GM12878 (cell line): ENCODE results near the gene PRKAG2. TPM values are rescaled to one million over a fixed set of nuclear protein-coding genes. Genes with fewer than 3 reads are reported as not detected.

Experiments
- ATAC-seq: fragments of 200-7000 bp; cut with Tn5 transposase; 3 replicates; pipeline ENCODE4 v1.9.1; 2020; ENCODE audit warnings: mild to moderate bottlenecking, moderate library complexity
- BruUV-seq: library from RNA; stranded (reverse); fragments of 400-500 nt; replicated peaks from 2 replicates; lab custom pipeline; 2021; lab: Mats Ljungman, UMichigan
- CTCF ChIA-PET: fragments of 300-600 bp; sonication (Branson Sonifier 250); formaldehyde crosslinking; extraction: SDS; loops from one replicate; lab custom pipeline; 2021; ENCODE audit warnings: inconsistent platforms; lab: Yijun Ruan, JAX
- POLR2A ChIA-PET: fragments of 350-600 bp; formaldehyde crosslinking; extraction: SDS; loops from one replicate; lab custom pipeline; 2021; ENCODE audit warnings: inconsistent platforms; lab: Charles Lee
- RAD21 ChIA-PET: fragments of 300-600 bp; sonication (Branson Sonifier 250); formaldehyde crosslinking; loops from one replicate; lab custom pipeline; 2023; ENCODE audit warnings: antibody characterized with exemption; ENCODE audit not compliant: unreplicated experiment; lab: Charles Lee
- SMC1A ChIA-PET: fragments of 300-600 bp; sonication (Branson Sonifier 250); formaldehyde crosslinking; loops from one replicate; lab custom pipeline; 2023; ENCODE audit not compliant: unreplicated experiment, uncharacterized antibody; lab: Charles Lee
- DNase-seq: peaks from one replicate; pipeline ENCODE4 v3.0.0-alpha.2; 2011; ENCODE audit warnings: low read depth, low spot score
- FAIRE-seq: peaks from 3 replicates; lab custom pipeline; 2011; peaks lifted over from hg19 to GRCh38; lab: Jason Lieb, UNC
- H2AFZ ChIP-seq: 2 replicates; pipeline ENCODE4 v1.6.0; 2011; ENCODE audit warnings: low read depth, low read length, control low read depth; ENCODE audit not compliant: control insufficient read depth
- H3K27ac ChIP-seq: 2 replicates; pipeline ENCODE4 v1.5.1; 2011; ENCODE audit warnings: control low read depth; ENCODE audit not compliant: control insufficient read depth, insufficient read depth
- H3K27me3 ChIP-seq, 2 experiments: replicated peaks in 1 of 2; 2 replicates each; pipeline versions ENCODE4 v1.6.0 to v1.6.1; 2011; ENCODE audit warnings: low read length in 1 of 2; ENCODE audit not compliant: control insufficient read depth in 2 of 2, insufficient read depth in 2 of 2
- H3K36me3 ChIP-seq, 2 experiments: 2 replicates each; pipeline ENCODE4 v1.5.1; 2011; ENCODE audit warnings: low read length in 1 of 2; ENCODE audit not compliant: control insufficient read depth in 2 of 2, insufficient read depth in 2 of 2
- H3K4me1 ChIP-seq: 2 replicates; pipeline ENCODE4 v1.6.1; 2011; ENCODE audit warnings: mild to moderate bottlenecking, low read length, moderate library complexity, mixed read lengths; ENCODE audit not compliant: control insufficient read depth, insufficient read depth
- H3K4me2 ChIP-seq: 2 replicates; pipeline ENCODE4 v1.6.0; 2011; ENCODE audit warnings: control low read depth; ENCODE audit not compliant: control insufficient read depth, insufficient read depth
- H3K4me3 ChIP-seq: fragments of 200-600 bp; sonication (generic); 2 replicates; pipeline ENCODE4 v1.5.1; 2016
- H3K79me2 ChIP-seq: 2 replicates; pipeline ENCODE4 v1.6.0; 2011; ENCODE audit warnings: low read length; ENCODE audit not compliant: control insufficient read depth, insufficient read depth
- H3K9ac ChIP-seq: 2 replicates; pipeline ENCODE4 v1.8.0; 2011; ENCODE audit warnings: low read length, control low read depth, mixed read lengths; ENCODE audit not compliant: control insufficient read depth, insufficient read depth
- H3K9me3 ChIP-seq: replicated peaks from 3 replicates; pipeline ENCODE4 v1.5.1; 2011; ENCODE audit warnings: mild to moderate bottlenecking, low read length; ENCODE audit not compliant: control insufficient read depth, insufficient read depth
- H4K20me1 ChIP-seq: 2 replicates; pipeline ENCODE4 v1.6.0; 2011; ENCODE audit not compliant: control insufficient read depth, insufficient read depth
- BHLHE40 ChIP-seq, 2 experiments: fragments of 450-650 bp in 1 of 2; IDR thresholded peaks; 2 replicates each; pipeline ENCODE4 v1.6.1; 2011 to 2017; ENCODE audit warnings: low read depth in 2 of 2, borderline replicate concordance in 1 of 2, improper control_type of control experiment in 1 of 2, low read length in 1 of 2, mild to moderate bottlenecking in 1 of 2
- CREB1 ChIP-seq: IDR thresholded peaks from 2 replicates; pipeline ENCODE4 v1.6.1; 2012; ENCODE audit warnings: low read depth, mild to moderate bottlenecking, inconsistent platforms
- DPF2 ChIP-seq: fragments of 450-650 bp; IDR thresholded peaks from 2 replicates; pipeline ENCODE4 v1.6.1; 2017; ENCODE audit warnings: mild to moderate bottlenecking
- EGR1 ChIP-seq, 2 experiments: IDR thresholded peaks; 1 replicate in 1 of 2; 2 replicates in 1 of 2; pipeline ENCODE4 v1.6.1; 2011 to 2012; ENCODE audit warnings: low read depth in 2 of 2, low read length in 2 of 2, borderline replicate concordance in 1 of 2, mild to moderate bottlenecking in 1 of 2, moderate library complexity in 1 of 2
- GATAD2B ChIP-seq: fragments of 450-650 bp; conservative IDR thresholded peaks from 2 replicates; pipeline ENCODE4 v1.6.1; 2017; ENCODE audit warnings: low read depth, mild to moderate bottlenecking, moderate library complexity
- KLF5 ChIP-seq: fragments of 450-650 bp; IDR thresholded peaks from 2 replicates; pipeline ENCODE4 v1.6.1; 2014; ENCODE audit warnings: mild to moderate bottlenecking; ENCODE audit not compliant: partially characterized antibody
- MEF2B ChIP-seq: fragments of 450-650 bp; IDR thresholded peaks from 2 replicates; pipeline ENCODE4 v1.6.1; 2018; ENCODE audit warnings: mild to moderate bottlenecking, moderate library complexity; ENCODE audit not compliant: partially characterized antibody, poor library complexity, severe bottlenecking
- MXI1 ChIP-seq: fragments of 150-350 bp; IDR thresholded peaks from 2 replicates; pipeline ENCODE4 v1.6.1; 2011; ENCODE audit warnings: low read depth, mild to moderate bottlenecking, inconsistent platforms, low read length, improper control_type of control experiment
- PAX5 ChIP-seq: IDR thresholded peaks from 2 replicates; pipeline ENCODE4 v1.6.1; 2011; ENCODE audit warnings: low read depth, low read length, borderline replicate concordance
- RAD21 ChIP-seq: IDR thresholded peaks from 2 replicates; pipeline ENCODE4 v1.6.1; 2011; ENCODE audit warnings: mild to moderate bottlenecking, low read depth, low read length, moderate library complexity; ENCODE audit not compliant: insufficient read depth
- RFX5 ChIP-seq: IDR thresholded peaks from 2 replicates; pipeline ENCODE4 v1.6.1; 2011; ENCODE audit warnings: low read depth, low read length, improper control_type of control experiment
- SIX5 ChIP-seq: IDR thresholded peaks from 2 replicates; pipeline ENCODE4 v1.6.1; 2011; ENCODE audit warnings: mild to moderate bottlenecking, low read depth, low read length, moderate library complexity; ENCODE audit not compliant: severe bottlenecking
- SMARCA5 ChIP-seq: fragments of 450-650 bp; IDR thresholded peaks from 2 replicates; pipeline ENCODE4 v1.6.1; 2017; ENCODE audit warnings: mild to moderate bottlenecking
- SREBF2 ChIP-seq: IDR thresholded peaks from 2 replicates; pipeline ENCODE4 v1.6.1; 2012; ENCODE audit warnings: mild to moderate bottlenecking, low read length
- STAT1 ChIP-seq: fragments of 450-650 bp; conservative IDR thresholded peaks from 2 replicates; pipeline ENCODE4 v1.6.1; 2014; ENCODE audit warnings: antibody characterized with exemption, mild to moderate bottlenecking
- STAT3 ChIP-seq: IDR thresholded peaks from 2 replicates; pipeline ENCODE4 v1.6.1; 2011; ENCODE audit warnings: low read depth, low read length, improper control_type of control experiment
- WGBS: methylation state at CpG from one replicate; pipeline ENCODE4 v1.1.6; 2016; ENCODE audit warnings: low lambda C conversion rate; ENCODE audit not compliant: insufficient replicate concordance, insufficient coverage; ENCODE audit errors: missing lambda C conversion rate; 5-methylcytosine and 5-hydroxymethylcytosine counted together
- in situ Hi-C: fragments of 300-500 bp; cut with MboI; formaldehyde crosslinking; loops from 9 replicates; pipeline ENCODE4 v1.14.3; 2018; ENCODE audit warnings: mixed read lengths
- intact Hi-C: fragments of 100-400 bp; cut with micrococcal nuclease; formaldehyde crosslinking; loops from one replicate; pipeline ENCODE4 v1.14.2; 2022; ENCODE audit not compliant: unreplicated experiment
- polyA plus RNA-seq, 11 experiments: library from polyadenylated mRNA; depleted of rRNA in 4 of 11; unstranded in 6 of 11; stranded (reverse) in 5 of 11; fragments of >200 nt; fragmentation: Nextera tagmentation in 4 of 11; fragmentation: Illumina TruSeq in 1 of 11; extraction: Ambion mirVana in 4 of 11; extraction: Trizol in 1 of 11; gene quantifications; 1 replicate in 1 of 11; 2 replicates in 10 of 11; pipeline versions ENCODE4 v1.2.1 to v1.2.3, GENCODE V29; 2011 to 2016; ENCODE audit warnings: inconsistent platforms in 2 of 11, missing spikeins in 2 of 11, low read depth in 1 of 11
- total RNA-seq, 4 experiments: library from RNA; depleted of rRNA in 3 of 4; stranded (reverse); fragments of >200 nt in 3 of 4; fragmentation: Illumina TruSeq in 1 of 4; extraction: Trizol in 1 of 4; gene quantifications; 2 replicates each; pipeline versions ENCODE4 v1.2.1 to v1.2.3, GENCODE V29; 2013 to 2021
- TF ChIP-seq, protein P1 (sequence below): IDR thresholded peaks from 2 replicates; pipeline ENCODE4 v1.6.1; 2011; ENCODE audit warnings: mild to moderate bottlenecking, low read depth, low read length, moderate library complexity; ENCODE audit not compliant: insufficient replicate concordance
- TF ChIP-seq, protein P2 (sequence below): fragments of 450-650 bp; IDR thresholded peaks from 2 replicates; pipeline ENCODE4 v1.6.1; 2016; ENCODE audit warnings: mild to moderate bottlenecking
- TF ChIP-seq, protein P3 (sequence below): fragments of 450-650 bp; conservative IDR thresholded peaks from 2 replicates; pipeline ENCODE4 v1.6.1; 2017; ENCODE audit warnings: mild to moderate bottlenecking, moderate library complexity

PRKAG2 gene
- total and polyA plus RNA-seq, 10 of the 15 experiments (the other 5 are each of a cell fraction or from before 2014, with no cell fraction given), result 3.4 to 8.9 (median 6.8) TPM

DNA sequence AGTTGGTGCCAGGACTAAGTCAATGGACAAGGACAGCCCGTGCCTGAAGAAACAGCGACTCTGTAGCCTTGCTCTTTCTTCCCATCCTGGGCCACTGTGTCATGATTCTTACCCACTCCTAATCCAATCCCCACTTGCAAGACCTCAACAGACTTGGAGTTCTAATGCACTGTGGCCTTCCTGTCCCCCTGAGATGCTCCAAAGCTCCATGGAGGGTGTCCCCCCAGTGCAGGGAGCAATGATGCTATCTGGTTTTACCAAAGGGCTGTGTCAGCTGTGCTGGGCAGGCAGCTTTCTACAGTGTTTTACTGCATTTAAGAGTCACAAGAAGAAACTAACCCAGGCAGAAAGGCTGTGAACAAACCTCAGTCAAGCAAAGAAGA is 108.1 kb downstream of the PRKAG2 start:
- intact Hi-C loops, result no loop called here
- ChIA-PET POLR2A (no interaction called here), SMC1A (no interaction called here), CTCF (interaction anchor here (1.9 to 2.0 kb wide), 2 partner anchors 10 to 14 kb away, joined by 9 to 21 read pairs; no protein-coding TSS in a partner anchor), RAD21 (no interaction called here)
- H3K79me2 ChIP-seq, result no peaks in the 10 kb centered on the region
- in situ Hi-C loops, result no loop called here
- no peak for TF ChIP-seq EGR1 (IDR thresholded peaks at IDR 0.05; ENCODE audit: borderline replicate concordance in 1 of 2, low read depth in 2 of 2, low read length in 2 of 2)
- TF ChIP-seq, protein P1, sequence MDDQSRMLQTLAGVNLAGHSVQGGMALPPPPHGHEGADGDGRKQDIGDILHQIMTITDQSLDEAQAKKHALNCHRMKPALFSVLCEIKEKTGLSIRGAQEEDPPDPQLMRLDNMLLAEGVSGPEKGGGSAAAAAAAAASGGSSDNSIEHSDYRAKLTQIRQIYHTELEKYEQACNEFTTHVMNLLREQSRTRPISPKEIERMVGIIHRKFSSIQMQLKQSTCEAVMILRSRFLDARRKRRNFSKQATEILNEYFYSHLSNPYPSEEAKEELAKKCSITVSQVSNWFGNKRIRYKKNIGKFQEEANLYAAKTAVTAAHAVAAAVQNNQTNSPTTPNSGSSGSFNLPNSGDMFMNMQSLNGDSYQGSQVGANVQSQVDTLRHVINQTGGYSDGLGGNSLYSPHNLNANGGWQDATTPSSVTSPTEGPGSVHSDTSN, result no peak
- no peak for TF ChIP-seq CREB1
- TF ChIP-seq SIX5, result no peak
- no peak for TF ChIP-seq RFX5
- TF ChIP-seq BHLHE40 (IDR thresholded peaks at IDR 0.05; ENCODE audit: borderline replicate concordance in 1 of 2, low read depth in 2 of 2, low read length in 1 of 2), result no peak
- no peak for TF ChIP-seq MXI1
- TF ChIP-seq MEF2B, result no peak
- TF ChIP-seq, protein P2, sequence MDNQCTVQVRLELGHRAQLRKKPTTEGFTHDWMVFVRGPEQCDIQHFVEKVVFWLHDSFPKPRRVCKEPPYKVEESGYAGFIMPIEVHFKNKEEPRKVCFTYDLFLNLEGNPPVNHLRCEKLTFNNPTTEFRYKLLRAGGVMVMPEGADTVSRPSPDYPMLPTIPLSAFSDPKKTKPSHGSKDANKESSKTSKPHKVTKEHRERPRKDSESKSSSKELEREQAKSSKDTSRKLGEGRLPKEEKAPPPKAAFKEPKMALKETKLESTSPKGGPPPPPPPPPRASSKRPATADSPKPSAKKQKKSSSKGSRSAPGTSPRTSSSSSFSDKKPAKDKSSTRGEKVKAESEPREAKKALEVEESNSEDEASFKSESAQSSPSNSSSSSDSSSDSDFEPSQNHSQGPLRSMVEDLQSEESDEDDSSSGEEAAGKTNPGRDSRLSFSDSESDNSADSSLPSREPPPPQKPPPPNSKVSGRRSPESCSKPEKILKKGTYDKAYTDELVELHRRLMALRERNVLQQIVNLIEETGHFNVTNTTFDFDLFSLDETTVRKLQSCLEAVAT, result no peak
- no peak for TF ChIP-seq SREBF2
- no peak for TF ChIP-seq GATAD2B
- no peak for TF ChIP-seq KLF5
- TF ChIP-seq DPF2, result no peak
- TF ChIP-seq SMARCA5, result no peak
- no peak for TF ChIP-seq STAT1
- TF ChIP-seq, protein P3, sequence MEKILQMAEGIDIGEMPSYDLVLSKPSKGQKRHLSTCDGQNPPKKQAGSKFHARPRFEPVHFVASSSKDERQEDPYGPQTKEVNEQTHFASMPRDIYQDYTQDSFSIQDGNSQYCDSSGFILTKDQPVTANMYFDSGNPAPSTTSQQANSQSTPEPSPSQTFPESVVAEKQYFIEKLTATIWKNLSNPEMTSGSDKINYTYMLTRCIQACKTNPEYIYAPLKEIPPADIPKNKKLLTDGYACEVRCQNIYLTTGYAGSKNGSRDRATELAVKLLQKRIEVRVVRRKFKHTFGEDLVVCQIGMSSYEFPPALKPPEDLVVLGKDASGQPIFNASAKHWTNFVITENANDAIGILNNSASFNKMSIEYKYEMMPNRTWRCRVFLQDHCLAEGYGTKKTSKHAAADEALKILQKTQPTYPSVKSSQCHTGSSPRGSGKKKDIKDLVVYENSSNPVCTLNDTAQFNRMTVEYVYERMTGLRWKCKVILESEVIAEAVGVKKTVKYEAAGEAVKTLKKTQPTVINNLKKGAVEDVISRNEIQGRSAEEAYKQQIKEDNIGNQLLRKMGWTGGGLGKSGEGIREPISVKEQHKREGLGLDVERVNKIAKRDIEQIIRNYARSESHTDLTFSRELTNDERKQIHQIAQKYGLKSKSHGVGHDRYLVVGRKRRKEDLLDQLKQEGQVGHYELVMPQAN, result no peak
- no peak for TF ChIP-seq RAD21
- TF ChIP-seq PAX5, result no peak
- TF ChIP-seq STAT3, result no peak
- H2AFZ ChIP-seq, result peak overlapping the region; percentile 18
- no TSS peak for BruUV-seq
- no peak for ATAC-seq
- peak overlapping the region; percentile 65 for H3K27ac ChIP-seq
- peak; percentile 49 for FAIRE-seq
- no peaks in the 10 kb centered on the region for H3K27me3 ChIP-seq
- no peaks in the 10 kb centered on the region; the same call in 1 of the 3 replicates for H3K9me3 ChIP-seq
- no peaks in the 10 kb centered on the region for H4K20me1 ChIP-seq
- no peak overlapping the region for H3K9ac ChIP-seq
- peaks cover 16% of the 10 kb centered on the region for H3K4me1 ChIP-seq
- peak overlapping the region; percentile 9; the same call in 1 of the 2 replicates for H3K4me2 ChIP-seq
- no peak overlapping the region for H3K4me3 ChIP-seq
- H3K36me3 ChIP-seq, result no peaks in the 10 kb centered on the region
- WGBS, result 93% methylated on average over 2 of the region's 2 CpGs
- DNase-seq, result no peak
